ENCODE data around the gene TRIO.

DNA sequence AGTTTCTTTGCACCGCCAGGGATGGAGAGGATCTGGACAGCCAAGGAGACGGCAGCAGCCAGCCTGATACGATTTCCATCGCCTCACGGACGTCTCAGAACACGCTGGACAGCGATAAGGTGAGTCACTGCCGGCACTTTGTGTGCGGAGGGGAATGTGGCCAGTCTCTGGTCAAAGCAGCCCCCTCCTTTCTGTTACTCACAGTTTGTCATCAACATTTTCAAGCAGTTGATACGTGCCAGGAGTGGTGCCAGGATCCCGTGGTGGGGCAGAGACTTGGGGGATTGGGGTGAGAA, 263.4 kb downstream of the TRIO start:
- TF ChIP-seq ISL1 (CRISPR knock-in tag; IDR thresholded peaks at IDR 0.05) (peak; percentile 61), ZFP3 (CRISPR knock-in tag; IDR thresholded peaks at IDR 0.05) (peak; percentile 79), ZNF70 (CRISPR knock-in tag; IDR thresholded peaks at IDR 0.05) (no peak), BACH2 (CRISPR knock-in tag; IDR thresholded peaks at IDR 0.05; ENCODE audit: borderline replicate concordance) (no peak), ZNF565 (CRISPR knock-in tag; conservative IDR thresholded peaks at IDR 0.05; ENCODE audit: low read depth) (no peak), RARB (CRISPR knock-in tag; IDR thresholded peaks at IDR 0.05) (no peak), TOX (CRISPR knock-in tag; IDR thresholded peaks at IDR 0.05; ENCODE audit: borderline replicate concordance) (peak; percentile 31; the same call in 1 of the 2 replicates), TCF4 (CRISPR knock-in tag; IDR thresholded peaks at IDR 0.05; ENCODE audit: borderline replicate concordance) (no peak)
- TF ChIP-seq, protein P1, sequence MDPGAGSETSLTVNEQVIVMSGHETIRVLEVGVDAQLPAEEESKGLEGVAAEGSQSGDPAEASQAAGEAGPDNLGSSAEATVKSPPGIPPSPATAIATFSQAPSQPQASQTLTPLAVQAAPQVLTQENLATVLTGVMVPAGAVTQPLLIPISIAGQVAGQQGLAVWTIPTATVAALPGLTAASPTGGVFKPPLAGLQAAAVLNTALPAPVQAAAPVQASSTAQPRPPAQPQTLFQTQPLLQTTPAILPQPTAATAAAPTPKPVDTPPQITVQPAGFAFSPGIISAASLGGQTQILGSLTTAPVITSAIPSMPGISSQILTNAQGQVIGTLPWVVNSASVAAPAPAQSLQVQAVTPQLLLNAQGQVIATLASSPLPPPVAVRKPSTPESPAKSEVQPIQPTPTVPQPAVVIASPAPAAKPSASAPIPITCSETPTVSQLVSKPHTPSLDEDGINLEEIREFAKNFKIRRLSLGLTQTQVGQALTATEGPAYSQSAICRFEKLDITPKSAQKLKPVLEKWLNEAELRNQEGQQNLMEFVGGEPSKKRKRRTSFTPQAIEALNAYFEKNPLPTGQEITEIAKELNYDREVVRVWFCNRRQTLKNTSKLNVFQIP (CRISPR knock-in tag; IDR thresholded peaks at IDR 0.05; ENCODE audit: borderline replicate concordance, low read depth), result peak; percentile 10; the same call in 1 of the 2 replicates
- TF ChIP-seq, protein P2, sequence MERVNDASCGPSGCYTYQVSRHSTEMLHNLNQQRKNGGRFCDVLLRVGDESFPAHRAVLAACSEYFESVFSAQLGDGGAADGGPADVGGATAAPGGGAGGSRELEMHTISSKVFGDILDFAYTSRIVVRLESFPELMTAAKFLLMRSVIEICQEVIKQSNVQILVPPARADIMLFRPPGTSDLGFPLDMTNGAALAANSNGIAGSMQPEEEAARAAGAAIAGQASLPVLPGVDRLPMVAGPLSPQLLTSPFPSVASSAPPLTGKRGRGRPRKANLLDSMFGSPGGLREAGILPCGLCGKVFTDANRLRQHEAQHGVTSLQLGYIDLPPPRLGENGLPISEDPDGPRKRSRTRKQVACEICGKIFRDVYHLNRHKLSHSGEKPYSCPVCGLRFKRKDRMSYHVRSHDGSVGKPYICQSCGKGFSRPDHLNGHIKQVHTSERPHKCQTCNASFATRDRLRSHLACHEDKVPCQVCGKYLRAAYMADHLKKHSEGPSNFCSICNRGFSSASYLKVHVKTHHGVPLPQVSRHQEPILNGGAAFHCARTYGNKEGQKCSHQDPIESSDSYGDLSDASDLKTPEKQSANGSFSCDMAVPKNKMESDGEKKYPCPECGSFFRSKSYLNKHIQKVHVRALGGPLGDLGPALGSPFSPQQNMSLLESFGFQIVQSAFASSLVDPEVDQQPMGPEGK (CRISPR knock-in tag; IDR thresholded peaks at IDR 0.05; ENCODE audit: borderline replicate concordance), result no peak; the same call in 1 of the 2 replicates
